IMR-90 (cell line): ENCODE measurements around the gene SS18. TPM values are rescaled to one million over a fixed set of nuclear protein-coding genes. Genes with fewer than 3 reads are reported as not detected.

Experiments used
- ATAC-seq: fragments of 200-7000 bp; cut with Tn5 transposase; 2 replicates; pipeline ENCODE4 v1.9.1; 2020; ENCODE audit warnings: low read depth, mild to moderate bottlenecking, moderate library complexity
- BruUV-seq: library from RNA; stranded (reverse); fragments of 400-500 nt; replicated peaks from 2 replicates; lab custom pipeline; 2021; lab: Mats Ljungman, UMichigan
- CTCF ChIA-PET: fragments of 300-600 bp; formaldehyde crosslinking; extraction: SDS; loops from one replicate; lab custom pipeline; 2021; ENCODE audit warnings: antibody characterized with exemption; lab: Yijun Ruan, JAX
- POLR2A ChIA-PET: fragments of 300-600 bp; sonication (Branson Sonifier 250); formaldehyde crosslinking; loops from one replicate; lab custom pipeline; 2022; ENCODE audit warnings: antibody characterized with exemption; ENCODE audit not compliant: unreplicated experiment; lab: Charles Lee
- DNase-seq: peaks from one replicate; pipeline ENCODE4 v3.0.0; 2013
- H2AFZ ChIP-seq: replicated peaks from 2 replicates; pipeline ENCODE3; 2013; ENCODE audit warnings: low read length, mild to moderate bottlenecking; ENCODE audit not compliant: poor library complexity
- H2AK5ac ChIP-seq: 2 replicates; pipeline ENCODE4 v1.6.1; 2013; ENCODE audit warnings: low read depth, low read length, inconsistent platforms
- H2AK9ac ChIP-seq: replicated peaks from 2 replicates; pipeline ENCODE3; 2013; ENCODE audit warnings: mild to moderate bottlenecking, low read depth, low read length, moderate library complexity; ENCODE audit not compliant: poor library complexity
- H2BK120ac ChIP-seq: 2 replicates; pipeline ENCODE4 v1.6.1; 2013; ENCODE audit warnings: low read depth, low read length, inconsistent platforms
- H2BK15ac ChIP-seq: 3 replicates; pipeline ENCODE4 v1.6.1; 2013; ENCODE audit warnings: low read depth, low read length, inconsistent platforms
- H2BK20ac ChIP-seq: 2 replicates; pipeline ENCODE4 v1.6.1; 2013; ENCODE audit warnings: low read depth, mild to moderate bottlenecking, inconsistent platforms, low read length, moderate library complexity
- H2BK5ac ChIP-seq: 2 replicates; pipeline ENCODE4 v1.6.1; 2013; ENCODE audit warnings: mild to moderate bottlenecking, low read depth, low read length, inconsistent platforms; ENCODE audit not compliant: poor library complexity, severe bottlenecking
- H3K14ac ChIP-seq: replicated peaks from 2 replicates; pipeline ENCODE4 v1.6.1; 2013; ENCODE audit warnings: low read depth, low read length, inconsistent platforms
- H3K18ac ChIP-seq: 2 replicates; pipeline ENCODE4 v1.6.1; 2013; ENCODE audit warnings: low read depth, low read length, control low read depth
- H3K23ac ChIP-seq: 2 replicates; pipeline ENCODE4 v1.6.1; 2013; ENCODE audit warnings: low read depth, low read length, inconsistent platforms
- H3K27ac ChIP-seq: 2 replicates; pipeline ENCODE4 v1.5.1; 2013; ENCODE audit warnings: mild to moderate bottlenecking, control low read depth, low read length; ENCODE audit not compliant: insufficient read depth
- H3K27me3 ChIP-seq: 2 replicates; pipeline ENCODE4 v1.6.1; 2013; ENCODE audit warnings: low read length; ENCODE audit not compliant: control insufficient read depth, insufficient read depth
- H3K36me3 ChIP-seq: 2 replicates; pipeline ENCODE4 v1.6.1; 2013; ENCODE audit warnings: low read length, mixed read lengths; ENCODE audit not compliant: control insufficient read depth, insufficient read depth
- H3K4ac ChIP-seq: 2 replicates; pipeline ENCODE4 v1.6.1; 2013; ENCODE audit warnings: low read depth, low read length, inconsistent platforms
- H3K4me1 ChIP-seq: 2 replicates; pipeline ENCODE4 v1.6.1; 2013; ENCODE audit warnings: low read length, mixed read lengths; ENCODE audit not compliant: control insufficient read depth, insufficient read depth
- H3K4me2 ChIP-seq: 2 replicates; pipeline ENCODE4 v1.6.1; 2013; ENCODE audit warnings: low read depth, mild to moderate bottlenecking, control low read depth, low read length, moderate library complexity
- H3K4me3 ChIP-seq: 2 replicates; pipeline ENCODE4 v1.5.1; 2013; ENCODE audit warnings: low read depth, mild to moderate bottlenecking, control low read depth, low read length, moderate library complexity; ENCODE audit not compliant: insufficient read depth
- H3K56ac ChIP-seq: 2 replicates; pipeline ENCODE4 v1.6.1; 2013; ENCODE audit warnings: low read length, inconsistent platforms; ENCODE audit not compliant: insufficient read depth; ENCODE audit errors: extremely low read depth
- H3K79me1 ChIP-seq, 2 experiments: 2 replicates each; pipeline ENCODE4 v1.6.1; 2013; ENCODE audit warnings: low read length in 2 of 2, inconsistent platforms in 1 of 2, low read depth in 1 of 2
- H3K9ac ChIP-seq: 2 replicates; pipeline ENCODE4 v1.6.1; 2013; ENCODE audit warnings: low read depth, low read length, control low read depth
- H3K9me1 ChIP-seq: 2 replicates; pipeline ENCODE4 v1.6.1; 2013; ENCODE audit warnings: low read length, inconsistent platforms; ENCODE audit not compliant: insufficient read depth
- H3K9me3 ChIP-seq: 2 replicates; pipeline ENCODE4 v1.6.1; 2013; ENCODE audit warnings: low read length; ENCODE audit not compliant: control insufficient read depth, insufficient read depth
- H4K20me1 ChIP-seq: 2 replicates; pipeline ENCODE4 v1.6.1; 2013; ENCODE audit warnings: low read length, inconsistent platforms; ENCODE audit not compliant: insufficient read depth
- H4K5ac ChIP-seq: 2 replicates; pipeline ENCODE4 v1.6.1; 2013; ENCODE audit warnings: mild to moderate bottlenecking, low read depth, low read length, control low read depth
- H4K8ac ChIP-seq, 2 experiments: 2 replicates each; pipeline ENCODE4 v1.6.1; 2013; ENCODE audit warnings: low read depth in 2 of 2, low read length in 2 of 2, control low read depth in 1 of 2, inconsistent platforms in 1 of 2
- H4K91ac ChIP-seq: 2 replicates; pipeline ENCODE4 v1.6.1; 2013; ENCODE audit warnings: low read depth, low read length, inconsistent platforms; ENCODE audit not compliant: insufficient read depth
- CTCF ChIP-seq: conservative IDR thresholded peaks from 2 replicates; pipeline ENCODE4 v1.5.1; 2012; ENCODE audit warnings: mild to moderate bottlenecking, low read depth, low read length, improper control_type of control experiment
- WGBS, 2 experiments: methylation state at CpG; one replicate each; pipeline versions ENCODE4 v1.1.5 to v1.1.7; 2013; ENCODE audit warnings: missing lambda C conversion rate in 2 of 2; ENCODE audit not compliant: insufficient read length in 1 of 2; ENCODE audit errors: extremely low coverage in 2 of 2; 5-methylcytosine and 5-hydroxymethylcytosine counted together
- dilution Hi-C: fragments of 300-500 bp; cut with HindIII; formaldehyde crosslinking; loops from one replicate; pipeline ENCODE4 v1.14.3; 2018; ENCODE audit warnings: low sequenced_read_pairs; ENCODE audit not compliant: unreplicated experiment
- in situ Hi-C: fragments of 300-500 bp; cut with MboI; formaldehyde crosslinking; loops from 3 replicates; pipeline ENCODE4 v1.14.3; 2019; ENCODE audit warnings: low sequenced_read_pairs, inconsistent platforms, mixed read lengths
- intact Hi-C: fragments of 100-400 bp; cut with micrococcal nuclease; formaldehyde crosslinking; loops from 2 replicates; pipeline ENCODE4 v1.10.0; 2022
- polyA plus RNA-seq, 3 experiments: library from polyadenylated mRNA; depleted of rRNA; stranded (reverse); fragments of >200 nt; gene quantifications; 2 replicates each; pipeline ENCODE4 v1.2.3, GENCODE V29; 2012; ENCODE audit warnings: low replicate concordance in 1 of 3
- total RNA-seq: library from RNA; depleted of rRNA; stranded (reverse); fragments of >200 nt; gene quantifications from 2 replicates; pipeline ENCODE4 v1.2.3, GENCODE V29; 2012

Gene SS18
- total and polyA plus RNA-seq, 2 of the 4 experiments (the other 2 are of a cell fraction) = 112 to 242 TPM

GRCh38 chr18:26003817-26004216, 86.6 kb downstream of the SS18 start:
- WGBS, 2 experiments = no CpG with 5 or more reads among the region's 4 CpGs
- H3K56ac ChIP-seq = no peak overlapping the region
- H3K9me1 ChIP-seq = no peaks in the 10 kb centered on the region
- ChIA-PET POLR2A (interaction anchor here (0.6 kb wide), 1 partner anchor 1742 kb away, joined by 4 read pairs; no protein-coding TSS in a partner anchor), CTCF (no interaction called here)
- no peak overlapping the region for H2AK9ac ChIP-seq
- no peak overlapping the region for H2BK20ac ChIP-seq
- in situ Hi-C loops = no loop called here
- H4K5ac ChIP-seq = no peak overlapping the region
- dilution Hi-C loops = no loop called here
- no peak overlapping the region for H3K18ac ChIP-seq
- ATAC-seq (no peak), DNase-seq (no peak)
- BruUV-seq = no TSS peak
- no peak overlapping the region for H2BK120ac ChIP-seq
- no peak overlapping the region for H3K14ac ChIP-seq
- H4K91ac ChIP-seq = no peak overlapping the region
- no peak overlapping the region for H2AFZ ChIP-seq
- no peak overlapping the region for H3K4me3 ChIP-seq
- no peaks in the 10 kb centered on the region for H3K27me3 ChIP-seq
- no peak for TF ChIP-seq CTCF
- H4K8ac ChIP-seq = no peak overlapping the region
- no peaks in the 10 kb centered on the region for H3K9me3 ChIP-seq
- intact Hi-C loops = no loop called here
- H3K79me1 ChIP-seq = no peaks in the 10 kb centered on the region
- H3K27ac ChIP-seq = no peak overlapping the region
- no peaks in the 10 kb centered on the region for H3K4me1 ChIP-seq
- H4K20me1 ChIP-seq = no peaks in the 10 kb centered on the region
- no peak overlapping the region for H3K23ac ChIP-seq
- no peak overlapping the region for H3K9ac ChIP-seq
- no peak overlapping the region for H2AK5ac ChIP-seq
- no peak overlapping the region for H3K4ac ChIP-seq
- no peaks in the 10 kb centered on the region for H3K36me3 ChIP-seq
- no peak overlapping the region for H2BK5ac ChIP-seq
- H2BK15ac ChIP-seq = no peak overlapping the region
- no peak overlapping the region for H3K4me2 ChIP-seq
